Uterus (tissue), 2 donors: ENCODE data around the gene PRKACA.

Experiments
- CTCF ChIP-seq, 4 experiments: fragments of 200-600 bp in 2 of 4; fragments of 450-650 bp in 2 of 4; sonication (generic) in 2 of 4; IDR thresholded peaks; one replicate each; pipeline ENCODE4 v1.5.1; 2016 to 2019; ENCODE audit warnings: antibody characterized with exemption in 4 of 4, mild to moderate bottlenecking in 2 of 4, moderate library complexity in 1 of 4
- POLR2A ChIP-seq, 2 donors: fragments of 450-650 bp; IDR thresholded peaks; one replicate each; pipeline ENCODE4 v1.6.1; 2016; ENCODE audit warnings: antibody characterized with exemption in 2 of 2, mild to moderate bottlenecking in 1 of 2, moderate library complexity in 1 of 2

- TF ChIP-seq POLR2A (IDR thresholded peaks at IDR 0.05) (no peak), CTCF (IDR thresholded peaks at IDR 0.05) (peak in 2 of 4 experiments; percentile 36 to 38)
Measured at GRCh38 chr19:14089662-14090508, 27.7 kb downstream of the PRKACA start.
